OCI-LY3 (cell line): Measurements from ENCODE around the gene PCBP1.

ENCODE experiments used
- H2AFZ ChIP-seq: fragments of 200-600, 300-600 bp; shearing (Covaris generic); 2 replicates; pipeline ENCODE4 v1.6.0; 2014; ENCODE audit warnings: antibody characterized with exemption, low read depth, low read length
- H3K27ac ChIP-seq: fragments of 200-600, 300-600 bp; sonication (generic); 2 replicates; pipeline ENCODE4 v1.5.1; 2014; ENCODE audit warnings: mild to moderate bottlenecking, low read length, moderate library complexity, mixed read lengths
- H3K27me3 ChIP-seq: fragments of 200-600, 300-600 bp; sonication (generic); 2 replicates; pipeline ENCODE4 v1.6.1; 2014; ENCODE audit warnings: low read depth, low read length, mixed read lengths
- H3K36me3 ChIP-seq: fragments of 200-600, 300-600 bp; sonication (generic); replicated peaks from 2 replicates; pipeline ENCODE3; 2014; ENCODE audit warnings: low read depth, low read length, mixed read lengths
- H3K4me1 ChIP-seq: fragments of 300-600, 200-600 bp; sonication (generic); 2 replicates; pipeline ENCODE4 v1.6.1; 2014; ENCODE audit warnings: low read length, mixed read lengths
- H3K4me2 ChIP-seq: fragments of 200-600, 300-600 bp; sonication (generic); 2 replicates; pipeline ENCODE4 v1.6.1; 2014; ENCODE audit warnings: low read length, mixed read lengths
- H3K4me3 ChIP-seq: fragments of 300-600, 200-600 bp; sonication (generic); 2 replicates; pipeline ENCODE4 v1.5.1; 2014; ENCODE audit warnings: antibody characterized with exemption, mild to moderate bottlenecking, low read length, moderate library complexity
- H3K79me2 ChIP-seq: fragments of 300-600, 200-600 bp; shearing (Covaris generic); 2 replicates; pipeline ENCODE4 v1.6.1; 2014; ENCODE audit warnings: mild to moderate bottlenecking, low read length, mixed read lengths
- H3K9ac ChIP-seq: fragments of 300-600, 200-600 bp; shearing (Covaris generic); 2 replicates; pipeline ENCODE4 v1.6.0; 2014; ENCODE audit warnings: mild to moderate bottlenecking, low read length, moderate library complexity
- H3K9me3 ChIP-seq: fragments of 200-600, 300-600 bp; shearing (Covaris generic); 2 replicates; pipeline ENCODE4 v1.6.1; 2014; ENCODE audit warnings: low read length, mixed read lengths; ENCODE audit not compliant: insufficient read depth
- H4K20me1 ChIP-seq: fragments of 200-600, 300-600 bp; sonication (generic); 2 replicates; pipeline ENCODE4 v1.6.1; 2016; ENCODE audit warnings: low read length, mixed read lengths; ENCODE audit not compliant: insufficient read depth
- EZH2phosphoT487 ChIP-seq: fragments of 200-600 bp; shearing (Covaris generic); IDR thresholded peaks from 2 replicates; pipeline ENCODE4 v1.6.1; 2018; ENCODE audit warnings: antibody characterized with exemption, mixed run types, low read depth
- TF ChIP-seq, protein P1 (sequence below): fragments of 200-600, 300-600 bp; sonication (generic); IDR thresholded peaks from 2 replicates; pipeline ENCODE4 v1.5.1; 2014; ENCODE audit warnings: antibody characterized with exemption, low read length, low read depth

Gene PCBP1

DNA sequence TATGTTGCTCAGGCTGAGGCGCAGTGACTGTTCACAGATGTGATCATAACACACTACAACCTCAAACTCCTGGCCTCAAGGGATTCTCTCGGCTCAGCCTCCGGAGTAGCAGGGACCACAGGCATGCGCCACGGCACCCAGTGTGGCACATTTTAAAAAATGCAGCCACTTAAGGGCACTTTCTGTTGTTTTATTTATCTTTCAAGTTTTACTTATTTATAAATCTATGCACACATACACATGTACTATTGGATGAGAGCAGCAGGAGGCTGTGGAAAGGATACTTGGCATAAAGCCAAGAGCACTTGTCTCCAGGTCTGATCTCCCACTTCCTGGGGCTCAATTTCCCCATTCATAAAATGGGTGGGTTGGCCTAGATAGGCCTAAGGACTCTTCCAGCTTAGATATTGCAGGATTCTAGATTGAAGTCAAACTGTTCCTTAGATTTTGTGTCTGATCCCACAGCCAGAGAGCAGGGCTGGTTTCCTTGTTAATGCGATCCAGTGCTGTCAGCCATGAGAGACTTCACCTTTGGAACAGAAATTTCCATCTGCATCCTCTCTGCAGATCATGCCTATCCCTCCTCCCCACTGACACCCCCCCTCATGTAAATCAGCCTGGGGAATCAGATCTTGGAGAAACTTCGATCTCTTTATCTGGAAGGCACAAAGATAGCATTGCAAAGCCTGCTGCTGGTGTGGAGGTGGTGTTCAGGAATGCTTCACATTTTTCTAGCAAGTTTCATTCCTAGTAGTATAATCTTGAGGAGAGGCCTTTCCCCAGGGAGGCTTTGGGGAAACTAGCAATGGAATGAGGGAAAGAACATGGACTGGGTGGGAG, 24.7 kb downstream of the PCBP1 start:
- no peak overlapping the region for H3K27ac ChIP-seq
- no peaks in the 10 kb centered on the region for H3K27me3 ChIP-seq
- no peak overlapping the region for H3K9ac ChIP-seq
- H3K36me3 ChIP-seq = no peaks in the 10 kb centered on the region
- H3K4me1 ChIP-seq = peaks cover 41% of the 10 kb centered on the region
- no peaks in the 10 kb centered on the region for H3K79me2 ChIP-seq
- H4K20me1 ChIP-seq = no peaks in the 10 kb centered on the region
- no peak overlapping the region for H3K4me2 ChIP-seq
- TF ChIP-seq, protein P1, sequence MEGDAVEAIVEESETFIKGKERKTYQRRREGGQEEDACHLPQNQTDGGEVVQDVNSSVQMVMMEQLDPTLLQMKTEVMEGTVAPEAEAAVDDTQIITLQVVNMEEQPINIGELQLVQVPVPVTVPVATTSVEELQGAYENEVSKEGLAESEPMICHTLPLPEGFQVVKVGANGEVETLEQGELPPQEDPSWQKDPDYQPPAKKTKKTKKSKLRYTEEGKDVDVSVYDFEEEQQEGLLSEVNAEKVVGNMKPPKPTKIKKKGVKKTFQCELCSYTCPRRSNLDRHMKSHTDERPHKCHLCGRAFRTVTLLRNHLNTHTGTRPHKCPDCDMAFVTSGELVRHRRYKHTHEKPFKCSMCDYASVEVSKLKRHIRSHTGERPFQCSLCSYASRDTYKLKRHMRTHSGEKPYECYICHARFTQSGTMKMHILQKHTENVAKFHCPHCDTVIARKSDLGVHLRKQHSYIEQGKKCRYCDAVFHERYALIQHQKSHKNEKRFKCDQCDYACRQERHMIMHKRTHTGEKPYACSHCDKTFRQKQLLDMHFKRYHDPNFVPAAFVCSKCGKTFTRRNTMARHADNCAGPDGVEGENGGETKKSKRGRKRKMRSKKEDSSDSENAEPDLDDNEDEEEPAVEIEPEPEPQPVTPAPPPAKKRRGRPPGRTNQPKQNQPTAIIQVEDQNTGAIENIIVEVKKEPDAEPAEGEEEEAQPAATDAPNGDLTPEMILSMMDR = no peak
- TF ChIP-seq EZH2phosphoT487 = no peak
- H3K9me3 ChIP-seq = no peaks in the 10 kb centered on the region
- H2AFZ ChIP-seq = no peak overlapping the region
- no peak overlapping the region for H3K4me3 ChIP-seq

DNA sequence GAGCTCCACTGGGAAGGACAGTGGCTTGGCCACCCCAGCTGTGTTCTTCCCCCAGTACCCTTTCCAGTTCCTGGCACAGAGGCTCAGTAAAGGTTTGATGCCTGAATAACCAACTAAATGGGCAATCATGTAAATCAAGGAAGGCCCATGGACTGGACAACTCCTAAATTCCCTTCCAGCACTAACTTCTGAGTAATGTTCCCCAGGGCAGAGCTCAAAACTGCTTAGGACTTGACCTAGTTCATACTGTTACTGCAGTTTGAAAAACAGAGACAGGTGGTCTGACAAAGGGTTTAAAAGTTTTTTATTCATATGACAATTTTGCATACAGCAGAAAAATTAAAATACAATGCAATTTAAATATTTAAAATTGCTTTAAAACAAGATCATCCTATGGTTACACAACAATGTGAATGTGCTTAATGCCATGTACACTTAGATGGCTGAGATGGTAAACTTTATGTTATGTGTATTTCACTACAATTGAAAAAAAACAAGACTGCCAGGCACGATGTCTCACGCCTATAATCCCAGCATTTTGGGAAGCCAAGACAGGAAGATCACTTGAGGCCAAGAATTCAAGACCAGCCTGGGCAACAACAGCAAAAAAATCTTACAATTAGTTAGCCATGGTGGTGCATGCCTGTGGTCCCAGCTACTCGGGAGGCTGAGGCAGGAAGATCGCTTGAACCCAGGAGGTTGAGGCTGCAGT, 26.2 kb downstream of the PCBP1 start:
- Histone ChIP-seq H3K27me3 (no peaks in the 10 kb centered on the region), H3K9ac (no peak overlapping the region), H3K36me3 (no peaks in the 10 kb centered on the region), H3K4me2 (no peak overlapping the region), H3K79me2 (no peaks in the 10 kb centered on the region), H3K4me1 (peaks cover 37% of the 10 kb centered on the region), H3K27ac (no peak overlapping the region), H2AFZ (no peak overlapping the region), H3K4me3 (no peak overlapping the region), H4K20me1 (no peaks in the 10 kb centered on the region), H3K9me3 (no peaks in the 10 kb centered on the region)
- no peak for TF ChIP-seq EZH2phosphoT487
- TF ChIP-seq, protein P1 = no peak

DNA sequence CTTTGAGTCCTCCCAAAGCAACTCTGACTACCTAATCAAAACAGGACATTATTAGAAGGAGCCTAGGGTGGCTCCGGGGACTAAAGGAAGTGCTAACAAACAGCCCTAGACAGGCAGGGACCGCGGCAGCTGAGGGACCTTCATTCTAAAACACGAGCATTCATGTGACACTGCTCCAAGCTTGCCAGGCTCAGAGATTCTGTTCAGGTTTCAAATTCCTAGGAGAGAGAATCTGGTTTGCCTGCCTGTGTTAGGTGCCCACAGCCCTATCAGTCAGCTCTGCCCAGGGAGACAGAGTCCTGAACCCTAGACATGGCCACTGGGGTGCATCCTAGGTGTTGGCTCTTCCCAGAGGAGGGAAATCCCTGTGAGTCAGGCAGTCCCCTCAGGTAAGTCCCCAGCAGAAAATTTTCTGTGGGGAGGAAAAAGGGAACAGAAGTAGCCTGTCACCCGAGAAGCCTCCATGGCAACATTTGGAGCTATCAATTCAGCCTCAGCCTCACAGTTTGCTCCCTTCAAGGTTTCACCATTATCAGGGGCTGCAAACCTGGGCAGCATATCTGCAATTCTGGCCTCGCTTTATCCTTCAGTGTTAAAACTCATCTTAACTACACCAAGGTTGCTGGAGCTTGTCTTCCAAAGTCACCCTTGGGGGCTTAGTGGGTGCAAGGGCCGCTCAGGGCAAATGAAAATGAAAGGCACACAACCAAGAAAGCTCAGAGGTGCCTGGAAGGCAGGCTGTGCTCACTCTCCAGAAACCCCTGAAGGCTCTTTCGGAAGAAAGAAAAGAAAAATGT, 28.6 kb downstream of the PCBP1 start:
- Histone ChIP-seq H3K4me3 (no peak overlapping the region), H3K27ac (no peak overlapping the region), H3K4me1 (peaks cover 27% of the 10 kb centered on the region), H3K9ac (no peak overlapping the region), H4K20me1 (no peaks in the 10 kb centered on the region), H3K36me3 (no peaks in the 10 kb centered on the region), H3K4me2 (peak overlapping the region; percentile 24), H2AFZ (no peak overlapping the region), H3K27me3 (no peaks in the 10 kb centered on the region), H3K79me2 (no peaks in the 10 kb centered on the region), H3K9me3 (no peaks in the 10 kb centered on the region)
- TF ChIP-seq EZH2phosphoT487 = no peak
- TF ChIP-seq, protein P1 = no peak
